HG03060 (cell line): Measurements from ENCODE around the gene ZFR.

Experiments
- ATAC-seq: cut with Tn5 transposase; IDR thresholded peaks from one replicate; pipeline ENCODE4 v1.9.1; 2021; ENCODE audit warnings: low read depth, moderate number of reproducible peaks; ENCODE audit not compliant: unreplicated experiment

ZFR gene

GRCh38 chr5:32444431-32445286, at the start of gene ZFR:
Gene ZFR, minus strand, starts transcription at chr5:32444740. Its CDS starts 82 bp downstream, at chr5:32444658.
- ATAC-seq = peak; percentile 59

GRCh38 chr5:32490972-32491557, 46.5 kb upstream of the ZFR start:
- ATAC-seq = no peak

GRCh38 chr5:32489791-32490562, 45.4 kb upstream of the ZFR start:
- ATAC-seq = no peak

- no peak for ATAC-seq
Measured at GRCh38 chr5:32487424-32487823, 42.9 kb upstream of the ZFR start.

GRCh38 chr5:32487008-32487407, 42.5 kb upstream of the ZFR start:
- ATAC-seq = no peak

- no peak for ATAC-seq
Measured at GRCh38 chr5:32482193-32482592, 37.7 kb upstream of the ZFR start.

GRCh38 chr5:32479096-32479495, 34.6 kb upstream of the ZFR start:
- ATAC-seq = no peak

GRCh38 chr5:32476891-32477290, 32.4 kb upstream of the ZFR start:
- no peak for ATAC-seq

GRCh38 chr5:32475334-32476097, 31.0 kb upstream of the ZFR start:
- no peak for ATAC-seq

GRCh38 chr5:32474209-32474854, 29.8 kb upstream of the ZFR start:
- no peak for ATAC-seq

GRCh38 chr5:32473072-32473471, 28.5 kb upstream of the ZFR start:
- no peak for ATAC-seq

GRCh38 chr5:32471784-32472183, 27.2 kb upstream of the ZFR start:
- ATAC-seq = no peak

- ATAC-seq = no peak
Measured at GRCh38 chr5:32465076-32465475, 20.5 kb upstream of the ZFR start.

- no peak for ATAC-seq
Measured at GRCh38 chr5:32462618-32463017, 18.1 kb upstream of the ZFR start.

- no peak for ATAC-seq
Measured at GRCh38 chr5:32461441-32462120, 17.0 kb upstream of the ZFR start.

- ATAC-seq = no peak
Measured at GRCh38 chr5:32460702-32461101, 16.2 kb upstream of the ZFR start.

- no peak for ATAC-seq
Measured at GRCh38 chr5:32458880-32459495, 14.4 kb upstream of the ZFR start.

GRCh38 chr5:32455311-32455710, 10.8 kb upstream of the ZFR start:
- no peak for ATAC-seq

GRCh38 chr5:32454821-32455220, 10.3 kb upstream of the ZFR start:
- no peak for ATAC-seq
